ENCODE data around the gene CTNNA2.
"Not testable (repeated sequence)": the region's sequence is repeated elsewhere in the genome, so short reads cannot be mapped to it uniquely, and the experiment has no call there.

CTNNA2 gene

DNA sequence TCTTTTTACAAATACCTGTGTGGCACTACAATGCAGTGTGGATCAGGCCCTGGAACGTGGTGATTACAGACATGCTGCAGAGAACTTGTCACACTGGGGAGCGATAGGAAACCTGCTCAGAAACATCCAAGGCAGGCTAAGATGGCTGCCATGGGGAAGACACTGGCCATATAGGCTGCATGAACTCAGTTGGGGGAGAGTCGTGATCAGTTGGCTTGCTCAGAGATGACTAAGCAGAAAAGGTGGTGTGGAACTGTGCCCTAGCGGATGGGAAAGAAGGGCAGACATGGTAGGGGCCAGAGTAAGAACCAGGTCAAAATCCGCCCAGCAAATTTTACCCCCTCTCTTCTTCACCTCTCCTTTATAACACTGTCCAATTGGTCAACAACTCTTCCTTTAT lies 483.9 kb downstream of the CTNNA2 start:
- no peak for DNase-seq

GRCh38 chr2:80001701-80002101 lies 488.9 kb downstream of the CTNNA2 start:
- no peak for DNase-seq

GRCh38 chr2:80002112-80002511 lies 489.3 kb downstream of the CTNNA2 start:
- no peak for DNase-seq

DNA sequence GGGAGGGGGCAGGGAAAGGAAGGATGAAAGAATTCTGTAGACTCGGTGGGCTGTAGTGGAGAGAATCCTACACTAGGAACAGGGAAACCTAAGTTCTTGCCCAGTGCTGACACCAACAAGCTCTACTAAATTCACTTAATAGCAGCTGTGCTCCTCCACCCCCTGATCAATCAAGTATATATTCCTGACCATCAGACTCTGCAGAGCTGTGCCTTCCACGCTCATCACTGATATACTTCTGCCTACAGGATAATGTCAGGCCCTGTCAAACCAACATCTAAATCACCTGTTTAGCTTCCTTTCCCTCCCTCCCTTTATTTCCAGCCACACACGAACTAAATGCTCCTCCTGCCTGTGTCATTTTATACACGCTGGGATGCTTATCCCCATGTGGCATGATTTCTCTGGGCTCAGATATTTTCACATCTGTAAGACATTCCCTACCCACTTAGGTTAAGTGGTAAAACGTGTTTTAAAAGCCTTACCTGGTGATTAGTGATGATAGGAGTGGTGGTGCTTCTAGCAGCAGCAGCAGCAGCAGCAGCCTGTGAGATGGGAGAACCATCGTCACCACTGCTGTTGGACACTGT lies 489.8 kb downstream of the CTNNA2 start:
- no peak for DNase-seq

DNA sequence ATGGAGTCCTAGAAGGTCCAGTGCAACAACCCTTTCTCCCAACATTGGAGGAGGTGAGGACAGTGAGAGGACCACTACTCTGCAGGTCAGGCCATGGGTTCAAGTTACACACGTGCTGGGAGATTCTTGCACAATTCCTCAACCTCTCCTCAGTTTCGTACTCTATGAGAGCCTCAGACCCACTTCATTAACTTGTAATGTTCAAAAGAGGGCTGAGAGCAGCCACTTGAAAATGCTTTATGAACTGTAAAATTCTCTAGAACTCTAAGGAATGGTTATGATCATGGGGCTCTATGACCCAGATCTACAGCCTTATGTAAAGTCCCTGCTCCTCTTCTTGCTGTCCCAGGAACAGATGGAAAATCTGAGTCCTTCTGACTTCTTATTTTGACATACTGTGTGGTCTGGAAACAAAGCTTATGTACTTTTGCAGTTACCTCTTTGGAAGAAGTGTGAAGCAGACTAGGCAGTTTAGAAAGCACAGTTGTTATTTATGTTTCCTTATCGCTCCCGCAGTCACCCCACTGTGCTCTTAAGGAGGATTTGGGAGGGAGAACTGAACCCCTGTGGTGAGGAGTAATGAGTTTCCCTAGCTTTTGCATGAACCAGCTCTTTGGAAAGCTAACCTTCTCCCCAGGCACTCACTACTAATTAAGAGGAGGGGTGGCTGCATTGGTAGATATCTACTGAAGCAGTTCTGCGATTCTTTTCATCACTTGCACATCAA lies 495.1 kb downstream of the CTNNA2 start:
- DNase-seq: no peak

GRCh38 chr2:80008596-80008995 lies 495.7 kb downstream of the CTNNA2 start:
- DNase-seq: no peak

DNA sequence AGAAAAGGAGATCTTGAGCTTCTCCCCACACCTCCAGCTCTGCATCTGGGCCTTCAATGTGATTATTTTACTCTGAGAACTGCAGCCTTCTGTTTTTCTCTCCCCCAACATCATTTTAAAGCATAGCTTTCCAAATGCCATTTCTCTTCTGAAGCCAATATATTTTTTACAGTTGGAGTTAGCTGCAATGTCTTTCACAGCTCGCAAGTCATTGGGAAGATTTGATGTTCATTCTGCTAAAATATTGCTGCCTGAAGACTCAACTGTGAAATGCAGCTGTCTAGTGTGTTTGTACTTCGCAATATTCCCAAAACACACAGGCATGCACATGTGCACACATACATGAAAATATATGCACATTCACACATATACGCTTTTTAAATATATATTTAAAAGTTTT lies 496.4 kb downstream of the CTNNA2 start:
- DNase-seq: no peak

- DNase-seq: no peak
Observed at GRCh38 chr2:80012061-80012460, 499.2 kb downstream of the CTNNA2 start.

DNA sequence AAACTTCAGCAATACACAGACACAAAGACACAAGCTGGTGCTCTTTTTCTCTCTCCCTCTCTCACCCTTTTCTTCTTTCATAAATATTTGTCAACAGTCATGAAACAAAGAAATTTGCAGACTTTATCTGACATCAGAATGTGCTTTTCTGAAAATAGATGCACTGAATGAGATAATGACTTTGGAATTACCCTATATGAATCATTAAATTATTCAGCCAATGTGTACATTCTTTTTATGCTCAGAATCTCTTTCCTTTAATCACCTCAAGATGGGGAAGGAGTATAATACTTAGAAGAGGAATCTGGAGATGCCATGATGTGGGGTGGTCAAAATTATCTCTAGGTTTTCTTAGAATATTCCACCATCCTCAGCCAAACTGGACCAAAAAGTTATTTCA lies 501.8 kb downstream of the CTNNA2 start:
- DNase-seq: no peak

DNA sequence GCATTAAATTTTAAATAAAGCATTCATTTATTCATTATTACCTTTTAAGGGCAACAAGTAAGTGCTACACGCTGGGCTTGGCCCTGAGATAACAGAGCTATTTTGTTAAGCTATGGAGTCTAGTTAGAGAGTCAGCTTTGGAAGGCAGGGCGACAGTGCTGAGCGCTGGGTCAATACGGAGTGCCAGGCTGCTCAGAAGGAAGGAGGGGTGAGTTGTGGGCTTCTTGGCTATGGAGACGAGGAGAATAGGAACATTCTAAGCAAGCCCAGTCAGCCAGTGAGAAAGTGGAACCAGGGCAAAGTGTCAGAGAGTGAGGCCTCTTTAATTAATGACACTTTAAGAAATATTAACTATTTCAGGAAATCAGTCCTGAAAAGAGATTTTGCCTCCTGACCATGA lies 503.3 kb downstream of the CTNNA2 start:
- no peak for DNase-seq

GRCh38 chr2:80019571-80020460 lies 507.0 kb downstream of the CTNNA2 start:
- no peak for DNase-seq

DNA sequence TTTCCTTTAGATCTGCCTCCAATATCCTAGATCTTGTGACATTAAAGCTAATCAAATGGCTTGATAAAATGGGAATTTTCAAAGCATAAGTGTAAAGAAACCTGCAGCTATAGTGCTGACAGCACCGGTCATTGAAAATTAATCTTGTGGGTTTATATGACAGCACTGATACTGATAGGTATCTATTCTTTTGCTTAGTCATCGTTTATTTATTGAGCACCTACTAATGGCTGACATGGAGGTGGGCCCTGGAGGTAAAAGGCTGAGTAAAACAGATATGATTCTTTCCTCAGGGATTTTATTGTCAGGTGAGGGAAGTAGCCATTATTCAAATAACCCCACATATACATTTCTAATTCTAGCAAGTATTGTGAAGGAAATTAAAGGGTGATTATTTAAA lies 509.2 kb downstream of the CTNNA2 start:
- no peak for DNase-seq

GRCh38 chr2:80026040-80026729 lies 513.3 kb downstream of the CTNNA2 start:
- no peak for DNase-seq

- no peak for DNase-seq
Observed at GRCh38 chr2:80028051-80028450, 515.2 kb downstream of the CTNNA2 start.

DNA sequence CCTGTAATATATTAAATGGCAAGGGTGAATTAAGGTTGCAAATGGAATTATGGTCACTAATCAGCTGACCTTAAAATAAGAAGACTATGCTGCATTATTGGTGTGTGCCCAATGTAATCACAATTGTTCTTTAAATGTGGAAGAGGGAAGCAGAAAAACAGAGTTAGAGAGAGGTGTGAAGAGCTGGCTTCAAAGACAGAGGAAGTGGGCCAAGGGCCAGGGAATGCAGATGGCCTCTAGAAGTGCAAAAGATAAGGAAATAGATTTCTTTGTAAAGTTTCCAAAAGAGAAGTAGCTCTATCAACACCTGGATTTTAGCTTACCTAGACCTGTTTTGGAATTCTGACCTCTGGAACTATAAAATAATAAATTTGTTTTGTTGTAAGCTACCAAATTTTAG lies 515.7 kb downstream of the CTNNA2 start:
- no peak for DNase-seq

DNA sequence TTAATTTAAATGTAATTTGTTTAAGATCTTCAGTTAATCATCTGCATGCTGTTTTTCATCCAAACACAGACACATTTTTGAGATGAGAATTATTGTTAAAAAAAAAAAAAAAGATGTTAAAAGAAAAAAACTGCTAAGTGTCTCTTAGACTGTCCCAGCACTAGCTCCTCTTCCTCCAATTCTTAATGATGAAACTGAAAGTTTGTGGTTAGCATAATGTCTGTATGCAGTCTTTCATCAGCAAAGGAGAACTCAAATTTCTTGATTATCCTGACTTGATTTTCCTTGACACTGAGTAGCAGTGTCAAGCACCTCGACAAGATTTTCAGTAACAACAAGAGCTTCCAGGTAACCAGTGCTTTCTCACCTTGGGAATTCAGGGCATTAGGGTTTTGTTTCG lies 517.3 kb downstream of the CTNNA2 start:
- DNase-seq: no peak

DNA sequence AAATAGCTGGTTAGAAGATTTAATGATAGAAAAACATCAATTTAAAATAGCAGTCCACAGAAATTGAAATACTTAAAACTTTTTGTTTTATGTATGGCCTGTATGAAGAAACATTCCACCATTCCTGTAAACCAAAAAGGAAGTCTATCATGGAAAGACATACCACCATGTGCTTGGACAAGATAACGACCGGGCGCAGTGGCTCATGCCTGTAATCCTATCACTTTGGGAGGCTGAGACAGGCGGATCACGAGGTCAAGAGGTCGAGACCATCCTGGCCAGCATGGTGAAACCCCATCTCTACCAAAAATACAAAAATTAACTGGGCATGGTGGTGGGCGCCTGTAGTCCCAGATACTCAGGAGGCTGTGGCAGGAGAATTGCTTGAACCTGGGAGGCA lies 519.8 kb downstream of the CTNNA2 start:
- DNase-seq: not testable (repeated sequence)

- DNase-seq: no peak
Observed at GRCh38 chr2:80035749-80036285, 523.0 kb downstream of the CTNNA2 start.

GRCh38 chr2:80037310-80037709 lies 524.5 kb downstream of the CTNNA2 start:
- DNase-seq: no peak

GRCh38 chr2:80040226-80040625 lies 527.4 kb downstream of the CTNNA2 start:
- DNase-seq: no peak

DNA sequence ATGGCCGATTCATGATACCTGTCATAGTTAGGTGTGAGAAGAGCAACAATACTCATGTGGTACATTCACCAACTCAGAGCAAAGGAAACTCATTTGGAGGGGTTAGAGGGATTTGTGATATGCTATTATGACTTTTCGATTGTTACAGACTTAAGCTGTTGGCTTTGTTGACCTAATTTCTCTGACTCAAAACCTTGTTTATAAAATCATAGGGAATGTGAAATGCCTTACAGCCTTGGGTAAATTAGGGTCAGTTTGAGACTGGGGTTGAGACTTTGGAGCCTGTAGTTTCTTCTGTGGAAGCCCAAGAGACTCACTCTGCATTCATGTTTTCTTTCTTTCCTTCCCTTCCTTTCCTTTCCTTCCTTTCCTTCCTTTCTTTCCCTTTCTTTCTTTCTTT lies 529.8 kb downstream of the CTNNA2 start:
- no peak for DNase-seq

DNA sequence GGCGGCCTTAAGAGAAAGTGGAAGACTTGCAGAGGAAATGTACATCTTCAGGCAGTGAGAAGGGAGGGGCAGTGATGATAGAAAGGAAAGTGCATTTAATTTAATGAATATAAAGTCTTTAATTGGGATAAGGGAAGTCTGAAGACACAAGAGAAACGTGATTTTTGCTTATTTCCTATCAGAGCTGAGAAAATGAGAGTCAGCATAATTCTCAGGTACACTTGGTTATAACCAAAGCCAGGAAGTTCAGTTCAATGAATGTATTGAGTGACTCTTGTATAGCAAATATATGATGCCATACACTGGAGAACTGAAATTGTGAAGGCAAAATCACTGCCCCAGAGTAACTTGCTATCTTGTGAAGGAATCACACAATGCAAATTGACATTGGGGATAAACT lies 535.4 kb downstream of the CTNNA2 start:
- no peak for DNase-seq

DNA sequence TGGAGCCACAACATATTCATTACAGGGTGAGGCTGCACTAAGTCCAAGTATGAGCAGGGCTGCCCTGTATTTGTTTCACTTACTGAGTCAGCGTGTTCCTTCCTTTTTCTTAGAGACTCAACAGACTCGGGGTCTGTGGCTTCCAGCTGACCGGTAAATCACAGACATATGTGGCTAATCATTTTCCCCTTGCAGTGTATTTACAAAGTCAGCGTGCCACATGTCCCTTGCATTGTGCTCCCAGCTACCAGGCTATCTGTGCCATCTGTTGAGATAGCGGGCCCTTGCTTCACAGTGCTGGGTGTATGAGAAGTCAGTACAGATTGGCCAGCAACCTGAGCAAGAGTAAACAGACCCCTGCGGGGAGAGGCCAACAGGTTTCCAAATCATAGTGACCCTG lies 537.4 kb downstream of the CTNNA2 start:
- no peak for DNase-seq

All from activated CD4-positive, alpha-beta T cell treated with anti-CD3 and anti-CD28 coated beads, Interleukin-2, amount 50 U/mL, for 4 hours (primary cell).